Stimulated activated effector memory CD8-positive, alpha-beta T cell treated with anti-CD3 and anti-CD28 coated beads, Interleukin-12 subunit alpha, Interleukin-12 subunit beta, amount 100 ng/mL, for 72 hours (primary cell): ENCODE data around the gene ADGRA1.

Experiments
- ATAC-seq: fragments of 150-1000 bp; cut with Tn5 transposase; 2 replicates; pipeline ENCODE4 v1.10.0; 2021
- DNase-seq, 2 donors: peaks; one replicate each; pipeline ENCODE4 v3.0.0; 2021 to 2022; ENCODE audit warnings: low spot score in 2 of 2
- H3K27ac Mint-ChIP-seq: one replicate; pipeline ENCODE4 v1.8.0; 2022; ENCODE audit warnings: mild to moderate bottlenecking, mixed read lengths
- H3K36me3 Mint-ChIP-seq: one replicate; pipeline ENCODE4 v1.8.0; 2022; ENCODE audit warnings: mild to moderate bottlenecking, mixed read lengths
- H3K4me1 Mint-ChIP-seq: one replicate; pipeline ENCODE4 v1.8.0; 2022; ENCODE audit warnings: mixed read lengths
- H3K4me3 Mint-ChIP-seq: one replicate; pipeline ENCODE4 v1.8.0; 2022; ENCODE audit warnings: mild to moderate bottlenecking, mixed read lengths
- H3K9me3 Mint-ChIP-seq: one replicate; pipeline ENCODE4 v1.8.0; 2022; ENCODE audit warnings: mixed read lengths

Gene ADGRA1

GRCh38 chr10:133087679-133088178, at the start of gene ADGRA1:
Gene ADGRA1 (plus strand): TSS chr10:133087924. CDS start chr10:133088910, 986 bp downstream.
- H3K4me3 Mint-ChIP-seq: no peak within 1 kb of the TSS
- H3K9me3 Mint-ChIP-seq: no peaks in the 10 kb centered on the region
- no peak for DNase-seq
- no peaks in the 10 kb centered on the region for H3K36me3 Mint-ChIP-seq
- H3K27ac Mint-ChIP-seq: no peak within 1 kb of the TSS
- no peak for ATAC-seq
- no peaks in the 10 kb centered on the region for H3K4me1 Mint-ChIP-seq

- Mint-ChIP-seq H3K27ac (no peak overlapping the region), H3K36me3 (no peaks in the 10 kb centered on the region), H3K9me3 (no peaks in the 10 kb centered on the region), H3K4me1 (no peaks in the 10 kb centered on the region), H3K4me3 (no peak overlapping the region)
- no peak for DNase-seq
- no peak for ATAC-seq
These were observed 49.5 kb upstream of the ADGRA1 start for GRCh38 chr10:133038036-133038823.

- Mint-ChIP-seq H3K4me1 (no peaks in the 10 kb centered on the region), H3K4me3 (no peak overlapping the region), H3K36me3 (no peaks in the 10 kb centered on the region), H3K27ac (no peak overlapping the region), H3K9me3 (no peaks in the 10 kb centered on the region)
- DNase-seq (no peak), ATAC-seq (no peak)
These were observed 48.5 kb upstream of the ADGRA1 start for GRCh38 chr10:133039107-133039802.

- no peak overlapping the region for H3K27ac Mint-ChIP-seq
- no peak overlapping the region for H3K4me3 Mint-ChIP-seq
- no peak for DNase-seq
- ATAC-seq: no peak
- H3K9me3 Mint-ChIP-seq: no peaks in the 10 kb centered on the region
- H3K36me3 Mint-ChIP-seq: no peaks in the 10 kb centered on the region
- H3K4me1 Mint-ChIP-seq: no peaks in the 10 kb centered on the region
These were observed 47.9 kb upstream of the ADGRA1 start for GRCh38 chr10:133039803-133040165.

- Mint-ChIP-seq H3K36me3 (no peaks in the 10 kb centered on the region), H3K4me3 (no peak overlapping the region), H3K9me3 (no peaks in the 10 kb centered on the region), H3K4me1 (no peaks in the 10 kb centered on the region), H3K27ac (no peak overlapping the region)
- ATAC-seq: no peak
- DNase-seq: no peak
These were observed 47.5 kb upstream of the ADGRA1 start for GRCh38 chr10:133040198-133040597.

GRCh38 chr10:133041101-133041500, 46.6 kb upstream of the ADGRA1 start:
- DNase-seq: no peak
- no peak for ATAC-seq
- Mint-ChIP-seq H3K27ac (no peak overlapping the region), H3K4me1 (no peaks in the 10 kb centered on the region), H3K4me3 (no peak overlapping the region), H3K9me3 (no peaks in the 10 kb centered on the region), H3K36me3 (no peaks in the 10 kb centered on the region)

- no peaks in the 10 kb centered on the region for H3K9me3 Mint-ChIP-seq
- H3K27ac Mint-ChIP-seq: no peak overlapping the region
- no peaks in the 10 kb centered on the region for H3K4me1 Mint-ChIP-seq
- no peaks in the 10 kb centered on the region for H3K36me3 Mint-ChIP-seq
- DNase-seq: no peak
- H3K4me3 Mint-ChIP-seq: no peak overlapping the region
- ATAC-seq: no peak
These were observed 45.7 kb upstream of the ADGRA1 start for GRCh38 chr10:133042061-133042460.

GRCh38 chr10:133042816-133043215, 44.9 kb upstream of the ADGRA1 start:
- Mint-ChIP-seq H3K4me3 (no peak overlapping the region), H3K4me1 (no peaks in the 10 kb centered on the region), H3K9me3 (no peaks in the 10 kb centered on the region), H3K27ac (no peak overlapping the region), H3K36me3 (no peaks in the 10 kb centered on the region)
- no peak for ATAC-seq
- no peak for DNase-seq

- H3K4me1 Mint-ChIP-seq: no peaks in the 10 kb centered on the region
- no peaks in the 10 kb centered on the region for H3K36me3 Mint-ChIP-seq
- H3K9me3 Mint-ChIP-seq: no peaks in the 10 kb centered on the region
- DNase-seq (no peak), ATAC-seq (no peak)
- H3K4me3 Mint-ChIP-seq: no peak overlapping the region
- H3K27ac Mint-ChIP-seq: no peak overlapping the region
These were observed 44.0 kb upstream of the ADGRA1 start for GRCh38 chr10:133043541-133044225.

- ATAC-seq (no peak), DNase-seq (no peak)
- H3K9me3 Mint-ChIP-seq: no peaks in the 10 kb centered on the region
- H3K4me3 Mint-ChIP-seq: no peak overlapping the region
- H3K36me3 Mint-ChIP-seq: no peaks in the 10 kb centered on the region
- no peaks in the 10 kb centered on the region for H3K4me1 Mint-ChIP-seq
- H3K27ac Mint-ChIP-seq: no peak overlapping the region
These were observed 43.3 kb upstream of the ADGRA1 start for GRCh38 chr10:133044401-133044811.

- H3K9me3 Mint-ChIP-seq: no peaks in the 10 kb centered on the region
- H3K4me3 Mint-ChIP-seq: no peak overlapping the region
- H3K27ac Mint-ChIP-seq: no peak overlapping the region
- no peaks in the 10 kb centered on the region for H3K36me3 Mint-ChIP-seq
- ATAC-seq (no peak), DNase-seq (no peak)
- H3K4me1 Mint-ChIP-seq: no peaks in the 10 kb centered on the region
These were observed 42.0 kb upstream of the ADGRA1 start for GRCh38 chr10:133045556-133046389.

- no peaks in the 10 kb centered on the region for H3K4me1 Mint-ChIP-seq
- no peak overlapping the region for H3K27ac Mint-ChIP-seq
- ATAC-seq: no peak
- no peak for DNase-seq
- no peaks in the 10 kb centered on the region for H3K36me3 Mint-ChIP-seq
- no peak overlapping the region for H3K4me3 Mint-ChIP-seq
- H3K9me3 Mint-ChIP-seq: no peaks in the 10 kb centered on the region
These were observed 41.3 kb upstream of the ADGRA1 start for GRCh38 chr10:133046390-133046765.

- H3K4me1 Mint-ChIP-seq: no peaks in the 10 kb centered on the region
- DNase-seq (no peak), ATAC-seq (no peak)
- no peaks in the 10 kb centered on the region for H3K9me3 Mint-ChIP-seq
- no peak overlapping the region for H3K4me3 Mint-ChIP-seq
- no peak overlapping the region for H3K27ac Mint-ChIP-seq
- no peaks in the 10 kb centered on the region for H3K36me3 Mint-ChIP-seq
These were observed 40.1 kb upstream of the ADGRA1 start for GRCh38 chr10:133047526-133048123.

GRCh38 chr10:133048266-133048665, 39.5 kb upstream of the ADGRA1 start:
- Mint-ChIP-seq H3K36me3 (no peaks in the 10 kb centered on the region), H3K9me3 (no peaks in the 10 kb centered on the region), H3K27ac (no peak overlapping the region), H3K4me3 (no peak overlapping the region), H3K4me1 (no peaks in the 10 kb centered on the region)
- DNase-seq (no peak), ATAC-seq (no peak)

- ATAC-seq (no peak), DNase-seq (no peak)
- H3K36me3 Mint-ChIP-seq: no peaks in the 10 kb centered on the region
- no peaks in the 10 kb centered on the region for H3K4me1 Mint-ChIP-seq
- H3K27ac Mint-ChIP-seq: no peak overlapping the region
- no peak overlapping the region for H3K4me3 Mint-ChIP-seq
- no peaks in the 10 kb centered on the region for H3K9me3 Mint-ChIP-seq
These were observed 38.8 kb upstream of the ADGRA1 start for GRCh38 chr10:133048926-133049325.
